Activated T-helper 2 cell treated with anti-CD3 and anti-CD28 coated beads, Interferon-gamma antibody, Interleukin-2, Interleukin-4, amounts not matched to agents 10 μg/mL and 5 μg/mL and 100 μg/mL, durations not matched to agents 14 hours and 24 hours and 36 hours (primary cell): ENCODE measurements around the gene HHAT. TPM values are rescaled to one million over a fixed set of nuclear protein-coding genes. Genes with fewer than 3 reads are reported as not detected.
A peak's percentile ranks its signal among the peaks of the same experiment; 100 is the strongest.

Experiments used
- DNase-seq: peaks from one replicate; pipeline ENCODE4 v3.0.0; 2021; ENCODE audit warnings: low spot score
- H3K27ac Mint-ChIP-seq: one replicate; pipeline ENCODE4 v1.8.0; 2021; ENCODE audit warnings: mixed read lengths
- H3K27me3 Mint-ChIP-seq: one replicate; pipeline ENCODE4 v1.8.0; 2021; ENCODE audit warnings: low read depth, mixed read lengths
- H3K36me3 Mint-ChIP-seq: one replicate; pipeline ENCODE4 v1.8.0; 2021; ENCODE audit warnings: low read depth, mixed read lengths
- H3K4me1 Mint-ChIP-seq: one replicate; pipeline ENCODE4 v1.8.0; 2021; ENCODE audit warnings: low read depth, mixed read lengths
- H3K4me3 Mint-ChIP-seq: one replicate; pipeline ENCODE4 v1.8.0; 2021; ENCODE audit warnings: low read depth, mild to moderate bottlenecking, moderate library complexity, mixed read lengths
- H3K9me3 Mint-ChIP-seq: one replicate; pipeline ENCODE4 v1.8.0; 2021; ENCODE audit warnings: mixed read lengths
- intact Hi-C: fragments of 100-400 bp; cut with micrococcal nuclease; formaldehyde crosslinking; loops from one replicate; pipeline ENCODE4 v1.15.1; 2023
- total RNA-seq: library from RNA; stranded (reverse); gene quantifications from 2 replicates; pipeline ENCODE4 v1.2.3, GENCODE V29; 2022

HHAT gene
- total RNA-seq, result 0.43 and 0.57 TPM in 2 replicates

DNA sequence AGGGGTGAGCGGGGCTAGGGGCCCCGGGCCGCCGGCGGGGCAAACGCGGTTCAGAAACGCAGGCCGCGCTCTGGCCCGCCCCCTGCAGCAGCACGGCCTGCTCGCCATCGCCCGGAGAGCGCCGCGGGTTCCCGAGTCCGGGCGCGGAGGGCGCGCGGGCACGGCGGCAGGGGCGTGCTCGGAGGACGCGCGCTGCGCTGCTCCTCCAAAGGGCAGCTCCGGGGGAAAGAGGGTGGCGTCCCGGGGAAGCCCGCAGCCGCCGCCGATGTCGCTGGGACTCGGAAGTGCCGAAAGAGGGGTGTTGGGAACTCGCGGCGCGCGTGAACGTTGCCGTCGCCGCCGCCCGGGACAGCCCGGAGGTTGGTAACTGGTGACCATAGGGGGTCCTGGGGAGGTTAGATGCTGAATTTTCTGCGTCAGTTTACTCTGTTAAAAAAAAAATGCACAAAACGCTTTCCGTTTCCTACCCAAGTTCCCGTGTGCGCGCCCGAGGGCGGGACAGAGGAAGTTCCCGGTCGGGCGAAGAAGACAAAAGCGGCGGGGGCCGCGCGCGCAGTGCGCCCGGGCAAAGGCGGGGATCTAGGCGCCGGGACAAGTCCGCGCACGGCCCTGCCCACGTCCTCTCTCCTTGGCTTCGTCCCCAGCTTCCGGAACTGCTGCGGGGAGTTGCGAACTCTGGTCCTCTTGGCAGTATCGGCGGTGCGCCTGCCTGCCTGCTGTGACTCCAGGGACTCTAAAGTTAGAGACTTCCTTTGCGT lies at the start of gene HHAT:
TSS of gene HHAT (plus strand) at position 157 of the 758 bp plus-strand sequence. CDS start 20,074 bp downstream, outside the sequence.
- Mint-ChIP-seq H3K36me3 (no peaks in the 10 kb centered on the region), H3K27me3 (peaks cover 27% of the 10 kb centered on the region), H3K9me3 (peaks cover 10% of the 10 kb centered on the region), H3K4me1 (peaks cover 31% of the 10 kb centered on the region), H3K27ac (peak within 1 kb of the TSS; percentile 89), H3K4me3 (peak within 1 kb of the TSS; percentile 94)
- DNase-seq, result peak; percentile 48
- intact Hi-C loops, result no loop called here

GRCh38 chr1:210280221-210280620 lies 48.5 kb upstream of the HHAT start:
- Mint-ChIP-seq H3K9me3 (peaks cover 20% of the 10 kb centered on the region), H3K27ac (no peak overlapping the region), H3K27me3 (peaks cover 3% of the 10 kb centered on the region), H3K4me1 (no peaks in the 10 kb centered on the region), H3K36me3 (no peaks in the 10 kb centered on the region), H3K4me3 (no peak overlapping the region)
- no peak for DNase-seq
- intact Hi-C loops, result no loop called here

DNA sequence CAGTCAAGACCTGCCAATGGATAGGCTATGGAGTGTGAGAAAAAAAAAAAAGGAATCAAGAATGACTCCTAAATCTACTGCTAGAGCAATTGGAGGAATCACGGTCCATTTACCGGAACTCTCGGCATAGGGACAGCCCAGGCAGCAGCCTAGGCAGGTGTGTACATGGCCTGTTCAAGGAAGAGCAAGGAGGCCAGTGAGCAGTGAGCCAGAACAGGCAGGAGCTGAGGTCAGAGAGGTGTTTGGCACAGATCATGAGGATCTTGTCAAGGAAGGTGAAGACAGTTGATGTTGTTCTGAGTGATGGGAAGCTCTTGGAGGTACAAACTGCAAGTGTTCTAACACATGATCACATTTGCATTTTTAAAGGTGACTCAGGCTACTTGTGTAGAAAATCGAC lies 40.6 kb upstream of the HHAT start:
- H3K27me3 Mint-ChIP-seq, result peaks cover 40% of the 10 kb centered on the region

GRCh38 chr1:210289248-210289647 lies 39.5 kb upstream of the HHAT start:
- no peak for DNase-seq
- H3K4me1 Mint-ChIP-seq, result no peaks in the 10 kb centered on the region
- no peak overlapping the region for H3K4me3 Mint-ChIP-seq
- H3K9me3 Mint-ChIP-seq, result no peaks in the 10 kb centered on the region
- no peaks in the 10 kb centered on the region for H3K36me3 Mint-ChIP-seq
- H3K27ac Mint-ChIP-seq, result no peak overlapping the region
- peaks cover 45% of the 10 kb centered on the region for H3K27me3 Mint-ChIP-seq
- intact Hi-C loops, result no loop called here

More for the DNA sequence above, 40.6 kb upstream of the HHAT start:
- intact Hi-C loops, result no loop called here
- Mint-ChIP-seq H3K36me3 (no peaks in the 10 kb centered on the region), H3K9me3 (no peaks in the 10 kb centered on the region), H3K4me1 (no peaks in the 10 kb centered on the region), H3K4me3 (no peak overlapping the region), H3K27ac (no peak overlapping the region)
- DNase-seq, result no peak

DNA sequence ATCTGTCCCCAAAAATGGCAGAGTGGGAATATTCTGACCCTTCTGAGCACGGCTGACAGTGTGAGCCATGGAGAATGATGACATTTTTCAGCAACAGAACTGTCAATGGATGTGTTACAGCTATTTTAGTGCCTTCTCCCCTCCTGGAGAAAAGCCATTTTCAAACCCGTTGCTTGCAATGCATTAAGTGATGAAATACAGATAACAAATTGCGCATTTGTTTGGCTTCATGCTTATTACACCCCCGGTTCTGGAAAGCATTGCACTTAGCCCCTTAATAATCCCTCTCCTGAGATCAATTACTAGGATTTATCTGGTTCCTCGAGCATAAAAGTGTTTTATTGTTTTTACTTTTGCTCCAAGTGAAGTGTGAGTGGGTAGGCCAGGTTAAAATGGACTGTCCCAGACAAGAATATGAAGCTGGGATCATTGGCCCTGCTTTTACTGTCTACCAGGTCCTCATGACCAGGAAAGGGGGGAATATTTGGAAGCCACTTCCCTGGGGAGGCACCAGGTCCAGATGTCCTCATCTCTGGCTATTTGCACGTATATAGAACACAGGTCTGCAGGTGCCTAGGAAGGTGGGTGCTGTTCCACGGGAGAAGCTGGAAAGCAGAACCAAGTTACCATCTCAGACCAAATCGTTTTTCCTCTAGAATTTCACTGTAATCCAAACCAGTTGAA lies 37.5 kb upstream of the HHAT start:
- H3K36me3 Mint-ChIP-seq, result no peaks in the 10 kb centered on the region
- H3K9me3 Mint-ChIP-seq, result no peaks in the 10 kb centered on the region
- intact Hi-C loops, result no loop called here
- H3K4me3 Mint-ChIP-seq, result no peak overlapping the region
- no peaks in the 10 kb centered on the region for H3K4me1 Mint-ChIP-seq
- no peak for DNase-seq
- H3K27ac Mint-ChIP-seq, result no peak overlapping the region
- peaks cover 50% of the 10 kb centered on the region for H3K27me3 Mint-ChIP-seq

DNA sequence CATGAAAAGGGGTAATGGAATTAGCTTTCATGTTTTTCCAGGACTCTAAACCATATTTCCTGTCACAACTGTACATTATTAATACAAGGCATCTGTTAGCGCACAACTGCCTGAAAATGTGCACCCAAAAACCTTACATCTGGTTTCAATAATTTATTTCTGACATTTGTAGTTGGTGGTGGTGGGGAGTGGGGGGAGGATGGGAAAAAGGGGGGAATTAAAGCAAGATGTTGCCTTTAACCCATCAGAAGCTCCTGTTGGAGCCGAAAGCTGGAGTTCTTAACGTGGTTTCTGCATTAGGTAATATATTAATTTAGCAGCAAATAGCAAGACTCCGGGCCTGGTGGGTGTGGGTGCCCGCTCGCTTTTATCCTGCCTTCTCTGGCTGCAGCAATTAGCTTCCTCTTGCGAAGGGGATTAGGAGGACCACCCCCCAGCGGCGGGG lies 36.9 kb upstream of the HHAT start:
- no peaks in the 10 kb centered on the region for H3K36me3 Mint-ChIP-seq
- DNase-seq, result no peak
- H3K27ac Mint-ChIP-seq, result no peak overlapping the region
- peaks cover 53% of the 10 kb centered on the region for H3K27me3 Mint-ChIP-seq
- intact Hi-C loops, result no loop called here
- H3K9me3 Mint-ChIP-seq, result no peaks in the 10 kb centered on the region
- no peak overlapping the region for H3K4me3 Mint-ChIP-seq
- H3K4me1 Mint-ChIP-seq, result no peaks in the 10 kb centered on the region

- no peak for DNase-seq
- H3K27me3 Mint-ChIP-seq, result peaks cover 56% of the 10 kb centered on the region
- no peaks in the 10 kb centered on the region for H3K36me3 Mint-ChIP-seq
Measured at GRCh38 chr1:210292231-210292871, 36.4 kb upstream of the HHAT start.

GRCh38 chr1:210293171-210293607 lies 35.5 kb upstream of the HHAT start:
- peaks cover 51% of the 10 kb centered on the region for H3K27me3 Mint-ChIP-seq
- H3K4me1 Mint-ChIP-seq, result no peaks in the 10 kb centered on the region
- DNase-seq, result no peak
- no peak overlapping the region for H3K4me3 Mint-ChIP-seq
- H3K27ac Mint-ChIP-seq, result no peak overlapping the region
- no peaks in the 10 kb centered on the region for H3K36me3 Mint-ChIP-seq
- intact Hi-C loops, result no loop called here
- no peaks in the 10 kb centered on the region for H3K9me3 Mint-ChIP-seq

More at GRCh38 chr1:210292231-210292871, 36.4 kb upstream of the HHAT start:
- Mint-ChIP-seq H3K9me3 (no peaks in the 10 kb centered on the region), H3K4me3 (no peak overlapping the region), H3K27ac (no peak overlapping the region), H3K4me1 (no peaks in the 10 kb centered on the region)
- intact Hi-C loops, result no loop called here

DNA sequence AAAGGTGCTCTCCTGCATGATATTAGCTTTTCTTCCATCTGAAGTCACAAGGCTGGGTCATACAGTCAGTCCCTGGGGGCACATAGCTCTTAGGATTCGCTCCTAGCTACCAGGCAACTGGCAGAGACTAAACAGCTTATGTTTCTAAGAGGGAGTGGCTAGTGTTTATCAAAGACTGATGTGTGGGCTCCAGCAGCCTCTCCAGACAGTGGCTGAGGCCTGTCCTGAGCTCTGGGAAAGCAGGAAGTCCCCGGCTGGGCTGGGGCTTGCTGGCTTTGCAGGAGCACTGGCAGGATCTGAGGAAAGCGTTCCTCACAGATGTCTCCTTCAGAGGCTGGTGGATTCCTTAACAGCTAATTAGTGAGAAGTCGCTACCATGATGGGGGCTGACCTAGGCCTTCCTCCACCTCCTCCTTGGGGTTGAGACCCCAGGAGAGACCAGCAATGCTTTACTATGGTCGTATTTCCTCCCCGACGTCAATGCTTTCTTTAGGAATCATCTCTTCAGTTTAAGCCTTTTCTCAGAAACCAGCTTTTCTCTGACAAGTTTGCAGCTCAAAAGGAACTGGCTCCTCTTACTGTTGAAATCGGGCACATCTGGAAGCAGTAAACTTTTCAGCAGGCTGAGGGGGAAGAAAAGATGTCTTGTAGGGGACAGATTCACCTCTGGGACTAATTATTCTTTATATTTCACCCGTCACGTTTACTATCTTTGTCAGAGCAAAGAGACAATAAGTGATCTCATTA lies 33.5 kb upstream of the HHAT start:
- H3K27ac Mint-ChIP-seq, result no peak overlapping the region
- intact Hi-C loops, result no loop called here
- H3K4me3 Mint-ChIP-seq, result no peak overlapping the region
- no peak for DNase-seq
- no peaks in the 10 kb centered on the region for H3K36me3 Mint-ChIP-seq
- H3K27me3 Mint-ChIP-seq, result peaks cover 45% of the 10 kb centered on the region
- no peaks in the 10 kb centered on the region for H3K4me1 Mint-ChIP-seq
- no peaks in the 10 kb centered on the region for H3K9me3 Mint-ChIP-seq

DNA sequence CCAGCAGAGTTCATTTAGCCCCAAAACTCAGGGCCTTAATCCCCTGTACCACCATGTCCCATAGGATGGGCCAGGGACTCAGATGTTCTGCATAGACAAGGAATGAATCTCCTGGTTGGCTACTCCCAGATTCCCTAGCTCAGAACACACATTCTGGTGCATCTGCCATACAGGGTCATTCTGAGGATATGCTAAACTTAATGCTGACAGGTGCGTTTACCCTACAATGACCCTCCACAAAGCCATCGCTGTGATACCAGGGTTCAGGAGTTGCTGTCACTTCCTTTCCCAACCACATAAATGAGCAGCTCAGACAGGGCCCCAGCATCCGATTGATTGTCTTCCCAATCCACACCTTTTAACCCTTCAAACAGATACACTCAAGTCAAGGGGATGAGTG lies 32.0 kb upstream of the HHAT start:
- Mint-ChIP-seq H3K27ac (no peak overlapping the region), H3K4me1 (no peaks in the 10 kb centered on the region), H3K4me3 (no peak overlapping the region), H3K36me3 (no peaks in the 10 kb centered on the region), H3K9me3 (no peaks in the 10 kb centered on the region), H3K27me3 (peaks cover 30% of the 10 kb centered on the region)
- intact Hi-C loops, result no loop called here
- no peak for DNase-seq

DNA sequence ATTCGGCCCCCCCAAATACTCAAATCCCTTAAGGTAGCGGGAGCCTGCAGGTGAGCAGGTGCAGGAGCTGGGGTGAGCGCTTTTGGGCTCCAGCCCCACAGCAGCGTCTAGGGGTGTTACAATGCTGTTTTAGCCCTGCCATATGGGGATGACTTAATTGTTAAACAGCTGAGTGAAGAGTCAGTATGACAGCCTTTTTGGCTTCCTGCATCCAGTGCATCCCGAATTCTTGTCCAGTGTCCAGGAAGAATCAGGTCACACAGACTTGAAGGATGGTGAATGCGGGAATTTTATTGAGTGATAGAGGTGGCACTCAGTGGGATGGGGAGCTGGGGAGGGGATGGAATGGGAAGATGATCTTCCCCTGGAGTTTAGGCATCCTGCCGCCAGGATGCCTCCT lies 30.4 kb upstream of the HHAT start:
- Mint-ChIP-seq H3K27ac (no peak overlapping the region), H3K36me3 (no peaks in the 10 kb centered on the region), H3K4me1 (no peaks in the 10 kb centered on the region), H3K9me3 (no peaks in the 10 kb centered on the region), H3K4me3 (no peak overlapping the region), H3K27me3 (peaks cover 27% of the 10 kb centered on the region)
- DNase-seq, result no peak
- intact Hi-C loops, result no loop called here

DNA sequence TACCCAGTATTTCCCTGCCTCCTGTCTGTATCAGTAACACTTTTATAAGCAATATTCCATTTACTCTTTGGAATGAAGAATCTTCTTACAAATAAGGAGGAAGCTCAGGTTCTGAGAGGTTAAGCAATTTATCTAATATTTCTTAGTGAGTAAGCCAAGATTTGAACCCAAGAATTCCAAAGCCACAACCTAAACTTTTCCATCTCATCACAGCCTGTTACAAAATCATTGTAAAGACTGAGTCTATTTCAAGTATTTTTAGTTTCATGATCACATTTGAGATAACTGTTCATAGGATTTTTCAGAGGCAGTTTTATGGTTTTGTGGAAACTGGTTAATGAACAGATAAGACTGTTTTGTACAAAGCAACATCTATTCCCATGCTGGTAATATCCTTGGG lies 29.8 kb upstream of the HHAT start:
- H3K36me3 Mint-ChIP-seq, result no peaks in the 10 kb centered on the region
- H3K27ac Mint-ChIP-seq, result no peak overlapping the region
- H3K27me3 Mint-ChIP-seq, result peaks cover 24% of the 10 kb centered on the region
- no peaks in the 10 kb centered on the region for H3K4me1 Mint-ChIP-seq
- intact Hi-C loops, result no loop called here
- no peaks in the 10 kb centered on the region for H3K9me3 Mint-ChIP-seq
- no peak for DNase-seq
- H3K4me3 Mint-ChIP-seq, result no peak overlapping the region
